ENCODE data around the gene TAS2R16.

Gene TAS2R16, protein sequence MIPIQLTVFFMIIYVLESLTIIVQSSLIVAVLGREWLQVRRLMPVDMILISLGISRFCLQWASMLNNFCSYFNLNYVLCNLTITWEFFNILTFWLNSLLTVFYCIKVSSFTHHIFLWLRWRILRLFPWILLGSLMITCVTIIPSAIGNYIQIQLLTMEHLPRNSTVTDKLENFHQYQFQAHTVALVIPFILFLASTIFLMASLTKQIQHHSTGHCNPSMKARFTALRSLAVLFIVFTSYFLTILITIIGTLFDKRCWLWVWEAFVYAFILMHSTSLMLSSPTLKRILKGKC

GRCh38 chr7:122995600-122995999 lies at the start of gene TAS2R16:
TAS2R16 (minus strand) TSS chr7:122995700; CDS start chr7:122995634, 66 bp downstream.
- DNase-seq = no peak

- DNase-seq = no peak
Observed at GRCh38 chr7:123043642-123044041, 48.1 kb upstream of the TAS2R16 start.

DNA sequence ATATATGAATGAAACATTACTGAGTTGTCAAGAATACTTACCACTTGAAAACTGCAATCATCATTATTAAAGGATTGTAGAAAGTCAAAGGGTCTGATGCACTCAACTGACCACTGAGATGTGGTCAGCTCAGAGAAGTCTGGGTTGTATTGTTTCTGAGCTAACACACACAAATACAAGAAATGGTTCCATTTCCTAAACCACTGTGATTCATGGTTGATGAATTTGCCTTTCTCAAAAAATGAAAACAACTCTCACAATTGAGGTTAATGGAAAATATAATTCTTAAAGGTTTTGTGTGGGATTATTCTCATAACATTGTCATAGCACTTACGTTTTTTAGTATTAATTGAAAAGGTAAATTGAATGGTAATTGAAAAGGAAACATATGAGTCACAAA lies 45.6 kb upstream of the TAS2R16 start:
- DNase-seq = no peak

GRCh38 chr7:123039269-123039668 lies 43.8 kb upstream of the TAS2R16 start:
- DNase-seq = no peak

DNA sequence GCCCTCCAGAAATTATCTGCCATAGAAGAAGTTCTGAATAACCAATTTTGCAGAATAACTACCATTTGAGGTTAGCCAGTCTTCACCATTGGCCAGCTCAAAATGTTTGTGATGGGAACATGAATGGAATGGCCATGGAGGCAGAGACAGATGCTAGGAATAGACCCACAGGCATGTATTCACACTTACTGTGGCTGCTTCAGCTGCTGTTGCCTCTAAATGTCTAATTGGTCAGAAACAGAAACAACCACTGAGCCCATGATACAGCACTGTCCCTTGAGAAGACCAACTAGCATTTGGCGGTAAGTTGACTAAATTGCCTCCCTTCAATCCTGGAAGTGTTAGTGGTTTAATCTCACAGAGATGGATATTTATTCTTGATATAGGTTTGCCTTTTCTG lies 38.6 kb upstream of the TAS2R16 start:
- no peak for DNase-seq

- no peak for DNase-seq
Observed at GRCh38 chr7:123030631-123031030, 35.1 kb upstream of the TAS2R16 start.

GRCh38 chr7:123028339-123028738 lies 32.8 kb upstream of the TAS2R16 start:
- no peak for DNase-seq

DNA sequence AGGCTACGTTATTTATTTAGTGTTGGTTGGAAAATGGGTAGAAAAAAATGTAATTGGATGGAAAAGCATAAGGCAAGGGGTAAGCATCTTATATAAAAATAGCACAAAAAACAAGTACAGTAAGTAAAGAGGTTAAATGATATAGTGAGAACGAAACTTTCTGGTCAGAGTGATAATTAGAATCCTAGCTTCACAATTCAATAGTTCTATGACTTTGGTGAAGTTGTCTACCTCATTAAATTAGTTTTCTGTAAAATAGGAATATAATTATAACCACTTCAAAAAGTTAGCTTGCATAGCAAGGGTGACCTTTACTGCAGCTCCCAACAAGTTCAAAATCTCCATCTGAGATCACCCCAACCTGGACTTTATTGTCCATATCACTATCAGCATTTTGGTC lies 30.8 kb upstream of the TAS2R16 start:
- no peak for DNase-seq

DNA sequence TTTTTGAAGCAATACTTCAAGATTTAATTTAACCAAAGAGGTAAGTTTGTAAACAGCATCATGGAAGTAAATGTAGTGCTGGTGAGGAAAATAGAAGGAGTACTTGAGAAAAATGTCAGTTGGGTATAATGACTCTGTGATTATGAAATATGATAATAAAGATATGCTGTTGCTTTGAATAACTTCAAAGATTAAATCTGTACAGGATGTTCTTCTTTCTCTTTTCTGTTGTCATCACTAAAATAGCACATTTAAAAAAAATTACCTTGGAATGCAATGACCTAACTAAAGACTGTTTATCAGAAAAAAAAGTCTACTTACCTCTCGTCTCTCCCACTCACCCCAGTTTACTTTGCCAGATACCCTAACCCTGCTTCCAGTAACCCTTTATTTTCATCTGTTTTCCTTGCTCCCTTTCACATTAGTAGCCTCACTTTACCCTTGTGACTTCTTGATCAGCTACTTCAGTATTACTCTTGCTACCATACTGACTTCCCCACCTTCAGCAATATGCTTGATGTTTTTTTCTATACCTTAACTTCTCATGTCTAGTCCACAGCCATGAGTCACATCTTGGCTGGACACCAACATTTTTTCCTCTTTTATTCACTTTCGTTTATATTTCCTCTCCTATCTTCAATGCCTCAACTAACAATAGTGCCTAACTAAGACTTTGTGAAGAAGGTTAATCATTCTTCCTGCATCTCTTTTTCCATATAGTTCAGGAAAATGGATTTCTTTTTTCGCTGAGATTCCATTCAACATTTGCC lies 29.7 kb upstream of the TAS2R16 start:
- no peak for DNase-seq

DNA sequence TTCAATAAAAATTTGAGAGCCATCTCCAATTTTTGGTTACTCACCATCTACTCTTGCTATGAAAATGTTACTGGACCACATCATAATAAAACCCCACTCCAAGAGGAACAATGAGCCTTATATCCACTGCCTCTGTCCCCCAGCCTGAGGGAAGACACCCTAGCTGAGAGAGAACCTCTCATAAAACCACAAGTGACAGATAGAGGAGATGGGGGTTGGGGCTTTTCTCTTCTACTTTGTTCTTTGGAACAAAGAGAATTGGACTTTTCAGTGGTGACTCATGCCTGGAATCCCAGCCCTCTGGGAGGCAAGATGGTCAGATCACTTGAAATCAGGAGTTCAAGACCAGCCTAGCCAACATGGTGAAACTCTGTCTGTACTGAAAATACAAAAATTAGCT lies 27.6 kb upstream of the TAS2R16 start:
- no peak for DNase-seq

GRCh38 chr7:123022576-123022975 lies 27.1 kb upstream of the TAS2R16 start:
- DNase-seq = no peak

- no peak for DNase-seq
Observed at GRCh38 chr7:123012435-123012834, 16.9 kb upstream of the TAS2R16 start.

DNA sequence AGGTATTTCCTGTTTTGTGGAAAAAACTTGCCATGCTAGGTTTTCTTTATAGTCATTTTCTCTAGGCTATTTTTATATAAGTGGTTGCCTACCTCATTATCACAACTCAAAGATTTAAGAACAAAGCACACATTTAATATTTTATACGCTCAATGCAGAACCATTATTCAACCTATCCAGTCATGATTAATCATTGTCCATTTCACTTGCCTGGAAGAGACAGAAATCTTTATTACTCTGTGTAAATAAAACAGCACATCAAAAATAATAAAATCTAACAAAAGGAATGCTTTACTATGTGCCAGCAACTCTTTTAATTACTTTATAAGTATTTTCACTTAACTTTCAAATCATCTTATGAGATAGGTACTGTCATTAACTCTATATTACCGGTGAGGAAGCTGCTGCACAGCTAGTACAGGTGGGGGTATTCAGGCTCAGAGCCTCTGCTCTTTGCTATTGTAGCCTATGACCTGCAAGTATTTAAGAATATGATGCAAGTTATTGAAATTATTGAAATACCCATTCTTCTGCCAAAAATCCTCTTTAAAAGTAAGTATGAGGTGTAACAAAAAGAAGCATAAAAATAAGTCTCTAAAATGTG lies 16.4 kb upstream of the TAS2R16 start:
- DNase-seq = no peak

- DNase-seq = no peak
Observed at GRCh38 chr7:123004931-123005330, 9.4 kb upstream of the TAS2R16 start.

- no peak for DNase-seq
Observed at GRCh38 chr7:123003539-123004126, 8.1 kb upstream of the TAS2R16 start.

DNA sequence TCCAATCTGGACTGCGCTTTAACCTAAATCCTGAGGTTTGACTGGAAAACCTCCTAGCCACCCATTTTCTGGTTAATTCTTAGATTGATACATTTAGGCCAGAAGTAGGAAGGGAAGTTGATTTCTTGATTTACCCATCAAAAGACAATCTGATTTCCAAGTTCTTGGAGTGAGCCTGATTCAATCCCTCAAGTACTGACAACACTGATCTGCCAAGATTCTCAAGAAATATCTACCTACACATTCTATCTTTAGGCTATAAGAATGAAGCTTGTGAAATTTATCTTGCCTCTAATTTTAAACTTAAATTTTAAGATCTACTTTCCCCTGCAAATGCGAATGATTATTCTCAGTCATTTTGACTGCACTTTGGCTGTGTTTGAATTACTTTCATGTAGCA lies 5.9 kb downstream of the TAS2R16 start:
- DNase-seq = no peak

DNA sequence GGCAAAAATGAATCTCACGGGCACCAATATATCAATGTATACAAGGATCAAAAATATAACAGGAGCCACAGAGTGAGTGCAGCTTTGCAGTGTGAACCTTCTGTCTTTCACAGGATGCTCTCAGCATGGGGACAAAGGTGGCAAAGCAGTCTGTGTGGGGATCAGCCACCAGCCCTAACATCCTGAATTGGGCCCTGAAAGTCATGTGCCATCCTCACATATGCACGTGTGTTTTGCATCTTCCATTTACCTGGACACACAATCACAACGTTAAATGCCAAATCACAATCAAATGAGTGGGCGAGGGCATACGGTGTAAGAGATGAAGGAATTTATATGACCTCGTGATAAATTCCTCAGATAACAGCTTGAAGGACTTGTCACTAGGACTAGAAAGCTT lies 6.5 kb downstream of the TAS2R16 start:
- DNase-seq = no peak

GRCh38 chr7:122988333-122988732 lies 7.2 kb downstream of the TAS2R16 start:
- DNase-seq = no peak

DNA sequence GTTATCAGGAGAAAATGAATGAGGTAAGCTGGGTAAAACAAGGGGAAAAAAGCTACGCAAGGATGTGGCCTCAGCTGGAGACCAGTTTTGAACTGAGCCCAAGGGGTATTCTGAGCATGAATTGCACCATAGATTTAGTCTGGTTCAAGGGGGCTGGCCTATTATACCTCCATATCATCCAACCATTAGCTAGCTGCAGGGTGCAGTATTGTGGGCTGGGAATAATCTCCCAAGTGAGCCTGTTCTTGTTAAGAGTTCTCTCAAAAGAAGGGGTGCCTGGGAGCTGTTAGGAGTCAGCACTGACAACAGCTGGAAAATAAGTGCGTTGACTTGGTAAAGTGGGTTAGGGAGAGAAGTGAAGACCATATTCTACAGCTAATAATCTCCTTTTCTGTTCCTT lies 8.0 kb downstream of the TAS2R16 start:
- no peak for DNase-seq

GRCh38 chr7:122984021-122984420 lies 11.5 kb downstream of the TAS2R16 start:
- no peak for DNase-seq

- DNase-seq = no peak
Observed at GRCh38 chr7:122983261-122983660, 12.2 kb downstream of the TAS2R16 start.

DNA sequence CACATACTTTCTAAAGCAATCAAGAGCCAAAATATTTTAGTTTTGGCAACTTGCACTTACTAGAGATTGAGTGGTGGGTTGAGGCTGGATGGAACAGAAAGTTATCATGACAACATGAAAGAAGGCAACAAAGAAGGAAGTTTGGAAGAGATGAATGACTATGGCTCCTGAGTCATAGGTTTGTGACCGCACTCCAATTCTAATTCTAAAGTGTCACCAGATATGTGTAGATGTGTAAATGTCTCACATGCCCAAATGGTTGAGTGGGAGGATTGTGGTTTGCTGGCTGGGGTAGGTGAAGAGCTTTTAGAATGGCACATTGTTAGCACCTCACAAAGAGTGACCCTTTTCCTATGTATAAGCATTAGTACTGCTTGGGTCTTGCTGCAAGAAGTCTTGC lies 20.2 kb downstream of the TAS2R16 start:
- no peak for DNase-seq

GRCh38 chr7:122974229-122974628 lies 21.3 kb downstream of the TAS2R16 start:
- no peak for DNase-seq

GRCh38 chr7:122972056-122972455 lies 23.4 kb downstream of the TAS2R16 start:
- DNase-seq = no peak
